Activated CD4-positive, alpha-beta T cell treated with anti-CD3 and anti-CD28 coated beads, Interleukin-2, Interleukin-6, amounts not matched to agents 100 ng/mL and 50 ng/mL, durations not matched to agents 16 hours and 8 hours (primary cell): ENCODE measurements around the gene RTP4.

Source experiments
- DNase-seq: peaks from one replicate; pipeline ENCODE4 v3.0.0-alpha.2; 2020

The RTP4 gene

GRCh38 chr3:187368251-187369088 lies at the start of gene RTP4:
RTP4 (plus strand) TSS chr3:187368385; CDS start chr3:187368442, 57 bp downstream.
- peak; percentile 83 for DNase-seq

GRCh38 chr3:187318819-187319616 lies 49.2 kb upstream of the RTP4 start:
- peak; percentile 53 for DNase-seq

- peak; percentile 71 for DNase-seq
Observed at GRCh38 chr3:187319699-187320302, 48.4 kb upstream of the RTP4 start.

GRCh38 chr3:187321766-187322165 lies 46.4 kb upstream of the RTP4 start:
- no peak for DNase-seq

- no peak for DNase-seq
Observed at GRCh38 chr3:187322291-187322690, 45.9 kb upstream of the RTP4 start.

GRCh38 chr3:187323091-187323490 lies 45.1 kb upstream of the RTP4 start:
- no peak for DNase-seq

- no peak for DNase-seq
Observed at GRCh38 chr3:187325632-187326031, 42.6 kb upstream of the RTP4 start.

GRCh38 chr3:187327845-187328244 lies 40.3 kb upstream of the RTP4 start:
- DNase-seq = no peak

- DNase-seq = no peak
Observed at GRCh38 chr3:187328691-187329090, 39.5 kb upstream of the RTP4 start.

- no peak for DNase-seq
Observed at GRCh38 chr3:187334904-187335303, 33.3 kb upstream of the RTP4 start.

- DNase-seq = no peak
Observed at GRCh38 chr3:187336322-187336721, 31.9 kb upstream of the RTP4 start.

- DNase-seq = no peak
Observed at GRCh38 chr3:187340578-187340977, 27.6 kb upstream of the RTP4 start.

GRCh38 chr3:187342255-187342654 lies 25.9 kb upstream of the RTP4 start:
- no peak for DNase-seq

GRCh38 chr3:187343670-187344069 lies 24.5 kb upstream of the RTP4 start:
- no peak for DNase-seq

GRCh38 chr3:187352581-187353575 lies 15.3 kb upstream of the RTP4 start:
- no peak for DNase-seq

- DNase-seq = no peak
Observed at GRCh38 chr3:187358068-187358467, 10.1 kb upstream of the RTP4 start.

GRCh38 chr3:187359798-187360486 lies 8.2 kb upstream of the RTP4 start:
- no peak for DNase-seq

GRCh38 chr3:187360596-187360995 lies 7.6 kb upstream of the RTP4 start:
- no peak for DNase-seq

- DNase-seq = peak; percentile 43
Observed at GRCh38 chr3:187361835-187362234, 6.3 kb upstream of the RTP4 start.

- peak; percentile 2 for DNase-seq
Observed at GRCh38 chr3:187367561-187368103, 553 bp upstream of the RTP4 start.

GRCh38 chr3:187369089-187369447 lies 883 bp downstream of the RTP4 start:
- peak; percentile 20 for DNase-seq
